HCT116 (cell line): ENCODE measurements around the gene LYSMD2. TPM values are rescaled to one million over a fixed set of nuclear protein-coding genes. Genes with fewer than 3 reads are reported as not detected.
"Not testable (repeated sequence)": the region's sequence is repeated elsewhere in the genome, so short reads cannot be mapped to it uniquely, and the experiment has no call there.

Experiments used
- ATAC-seq: fragments of 200-7000 bp; cut with Tn5 transposase; 2 replicates; pipeline ENCODE4 v1.9.1; 2020; ENCODE audit warnings: mild to moderate bottlenecking, moderate library complexity
- Bru-seq: library from RNA; stranded (reverse); fragments of 400-500 nt; gene quantifications from one replicate; lab custom pipeline; 2021; lab: Mats Ljungman, UMichigan
- BruChase-seq, 2 experiments: library from RNA; stranded (reverse); fragments of 400-500 nt; gene quantifications; one replicate each; lab custom pipeline; 2021; lab: Mats Ljungman, UMichigan
- BruUV-seq: library from RNA; stranded (reverse); fragments of 400-500 nt; replicated peaks from 2 replicates; lab custom pipeline; 2021; lab: Mats Ljungman, UMichigan
- CTCF ChIA-PET: fragments of 300-600 bp; sonication (Branson Sonifier 250); formaldehyde crosslinking; loops from one replicate; lab custom pipeline; 2021; ENCODE audit warnings: antibody characterized with exemption; lab: Charles Lee
- POLR2A ChIA-PET: fragments of 300-600, 350-600 bp; sonication (Branson Sonifier 250); formaldehyde crosslinking; loops from one replicate; lab custom pipeline; 2021; ENCODE audit warnings: antibody characterized with exemption; lab: Charles Lee
- RAD21 ChIA-PET, 2 experiments: fragments of 300-600 bp; sonication (Branson Sonifier 250); formaldehyde crosslinking; loops; one replicate each; lab custom pipeline; 2023; ENCODE audit warnings: low total read pairs in 2 of 2; ENCODE audit not compliant: uncharacterized antibody in 2 of 2, unreplicated experiment in 2 of 2, low non-redundant PET in 1 of 2; lab: Charles Lee
- DNase-seq: peaks from one replicate; pipeline ENCODE4 v3.0.0-alpha.2; 2010; ENCODE audit warnings: low read depth, low spot score
- H2AFZ ChIP-seq: fragments of 200-600 bp; shearing (Covaris generic), sonication (generic); 2 replicates; pipeline ENCODE4 v1.6.1; 2017; ENCODE audit warnings: low read depth, mixed run types, mixed read lengths, antibody characterized with exemption, low read length; ENCODE audit not compliant: poor library complexity, severe bottlenecking
- H3K27ac ChIP-seq: 2 replicates; pipeline ENCODE4 v1.5.1; 2012; ENCODE audit warnings: low read depth, low read length
- H3K27me3 ChIP-seq: fragments of 200-600 bp; sonication (generic); 2 replicates; pipeline ENCODE4 v1.6.1; 2016; ENCODE audit warnings: mixed run types, low read length, mixed read lengths; ENCODE audit not compliant: insufficient read depth
- H3K36me3 ChIP-seq, 2 experiments: fragments of 200-500 bp in 1 of 2; fragments of 200-600 bp in 1 of 2; sonication (Bioruptor generic) in 1 of 2; sonication (generic) in 1 of 2; 2 replicates each; pipeline versions ENCODE4 v1.5.1 to v1.6.1; 2014 to 2016; ENCODE audit warnings: low read length in 2 of 2, inconsistent platforms in 1 of 2, mixed read lengths in 1 of 2, mixed run types in 1 of 2; ENCODE audit not compliant: insufficient read depth in 2 of 2, control insufficient read depth in 1 of 2
- H3K4me1 ChIP-seq, 2 experiments: fragments of 200-600 bp in 1 of 2; sonication (generic) in 1 of 2; 2 replicates each; pipeline versions ENCODE4 v1.5.1 to v1.6.1; 2012 to 2017; ENCODE audit warnings: low read length in 2 of 2, inconsistent platforms in 1 of 2, mild to moderate bottlenecking in 1 of 2, mixed read lengths in 1 of 2, mixed run types in 1 of 2, moderate library complexity in 1 of 2; ENCODE audit not compliant: insufficient read depth in 2 of 2, control insufficient read depth in 1 of 2
- H3K4me2 ChIP-seq: fragments of 200-600 bp; sonication (generic); 2 replicates; pipeline ENCODE4 v1.6.1; 2017; ENCODE audit warnings: mixed run types, low read length, mixed read lengths
- H3K4me3 ChIP-seq, 2 experiments: fragments of 200-600 bp in 1 of 2; sonication (generic) in 1 of 2; replicated peaks in 1 of 2; 2 replicates each; pipeline ENCODE4 v1.5.1; 2011 to 2016; ENCODE audit warnings: low read length in 2 of 2, control low read depth in 1 of 2, low read depth in 1 of 2, mild to moderate bottlenecking in 1 of 2, mixed read lengths in 1 of 2, mixed run types in 1 of 2
- H3K79me2 ChIP-seq: fragments of 200-600 bp; sonication (generic); 2 replicates; pipeline ENCODE4 v1.6.1; 2017; ENCODE audit warnings: mild to moderate bottlenecking, mixed run types, low read length, moderate library complexity, mixed read lengths; ENCODE audit not compliant: insufficient read depth
- H3K9ac ChIP-seq: fragments of 200-600 bp; sonication (generic); 2 replicates; pipeline ENCODE4 v1.6.1; 2016; ENCODE audit warnings: low read length, mixed read lengths
- H3K9me2 ChIP-seq: fragments of 200-600 bp; sonication (generic), shearing (Covaris generic); 2 replicates; pipeline ENCODE4 v1.6.1; 2017; ENCODE audit warnings: mixed run types, mild to moderate bottlenecking, moderate library complexity; ENCODE audit not compliant: insufficient read depth
- H3K9me3 ChIP-seq, 2 experiments: fragments of 200-500 bp in 1 of 2; fragments of 200-600 bp in 1 of 2; sonication (Bioruptor generic) in 1 of 2; sonication (generic) in 1 of 2; 2 replicates each; pipeline ENCODE4 v1.6.1; 2014 to 2017; ENCODE audit warnings: low read length in 2 of 2, mixed read lengths in 2 of 2, inconsistent platforms in 1 of 2, low read depth in 1 of 2, mild to moderate bottlenecking in 1 of 2, mixed run types in 1 of 2, moderate library complexity in 1 of 2; ENCODE audit not compliant: control insufficient read depth in 1 of 2, insufficient read depth in 1 of 2
- H4K20me1 ChIP-seq: fragments of 200-600 bp; sonication (generic), shearing (Covaris generic); 2 replicates; pipeline ENCODE4 v1.6.1; 2017; ENCODE audit warnings: mixed run types, mild to moderate bottlenecking, moderate library complexity; ENCODE audit not compliant: insufficient read depth
- CBX3 ChIP-seq: IDR thresholded peaks from 2 replicates; pipeline ENCODE4 v1.6.1; 2012; ENCODE audit warnings: low read depth
- EGR1 ChIP-seq: IDR thresholded peaks from 2 replicates; pipeline ENCODE4 v1.6.1; 2012; ENCODE audit warnings: low read depth
- EZH2phosphoT487 ChIP-seq: fragments of 200-600 bp; IDR thresholded peaks from 2 replicates; pipeline ENCODE4 v1.6.1; 2018; ENCODE audit warnings: antibody characterized with exemption, borderline replicate concordance
- JUND ChIP-seq: IDR thresholded peaks from 2 replicates; pipeline ENCODE4 v1.6.1; 2012
- POLR2A ChIP-seq: IDR thresholded peaks from 2 replicates; pipeline ENCODE4 v1.7.0; 2011; ENCODE audit warnings: borderline replicate concordance; ENCODE audit not compliant: insufficient read depth, insufficient read length; ENCODE audit errors: extremely low read depth
- POLR2AphosphoS5 ChIP-seq: IDR thresholded peaks from 2 replicates; pipeline ENCODE4 v1.6.1; 2011; ENCODE audit warnings: mild to moderate bottlenecking, low read depth, low read length, moderate library complexity
- SIN3A ChIP-seq: IDR thresholded peaks from 2 replicates; pipeline ENCODE4 v1.6.1; 2012; ENCODE audit warnings: low read depth
- SRF ChIP-seq: IDR thresholded peaks from 2 replicates; pipeline ENCODE4 v1.6.1; 2012; ENCODE audit warnings: low read depth
- TCF7L2 ChIP-seq: IDR thresholded peaks from 2 replicates; pipeline ENCODE4 v1.7.0; 2011; ENCODE audit warnings: borderline replicate concordance, inconsistent platforms; ENCODE audit not compliant: insufficient read depth, insufficient read length; ENCODE audit errors: extremely low read depth
- YY1 ChIP-seq: IDR thresholded peaks from 2 replicates; pipeline ENCODE4 v1.6.1; 2011; ENCODE audit warnings: low read length, low read depth, moderate library complexity, mild to moderate bottlenecking; ENCODE audit not compliant: insufficient replicate concordance; ENCODE audit errors: extremely low read depth
- ZFX ChIP-seq: fragments of 450-650 bp; IDR thresholded peaks from 2 replicates; pipeline ENCODE4 v1.6.1; 2017
- intact Hi-C: fragments of 100-400 bp; cut with micrococcal nuclease; formaldehyde crosslinking; loops from 2 replicates; pipeline ENCODE4 v1.10.0; 2022
- long read RNA-seq: library from polyadenylated mRNA; unstranded; transcript quantifications from one replicate; pipeline ENCODE4 v2.0.0, GENCODE V29; 2021; ENCODE audit not compliant: unreplicated experiment
- polyA plus RNA-seq: library from polyadenylated mRNA; unstranded; fragments of >200 nt; gene quantifications from 2 replicates; pipeline ENCODE4 v1.2.1, GENCODE V29; 2012; ENCODE audit warnings: missing spikeins
- total RNA-seq: library from RNA; stranded (reverse); gene quantifications from one replicate; pipeline ENCODE4 v1.2.1, GENCODE V29; 2021; ENCODE audit not compliant: unreplicated experiment
- TF ChIP-seq, protein P1 (sequence below): IDR thresholded peaks from 2 replicates; pipeline ENCODE4 v1.6.1; 2012
- TF ChIP-seq, protein P2 (sequence below): IDR thresholded peaks from 2 replicates; pipeline ENCODE4 v1.6.1; 2012
- TF ChIP-seq, protein P3 (sequence below): IDR thresholded peaks from 2 replicates; pipeline ENCODE4 v1.6.1; 2011; ENCODE audit warnings: mild to moderate bottlenecking, low read length, moderate library complexity; ENCODE audit not compliant: insufficient replicate concordance; ENCODE audit errors: extremely low read depth

Gene LYSMD2, protein sequence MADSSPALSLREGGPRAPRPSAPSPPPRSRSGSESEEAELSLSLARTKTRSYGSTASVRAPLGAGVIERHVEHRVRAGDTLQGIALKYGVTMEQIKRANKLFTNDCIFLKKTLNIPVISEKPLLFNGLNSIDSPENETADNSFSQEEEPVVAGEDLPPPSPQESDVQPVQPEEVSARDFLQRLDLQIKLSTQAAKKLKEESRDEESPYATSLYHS
- total RNA-seq (10.8 TPM), Bru-seq, nascent RNA (percentile 52 among the genes with signal in this experiment), BruChase-seq, experiment 1, labeled RNA remaining after a 6-hour chase (percentile 43 among the genes with signal in this experiment), BruChase-seq, experiment 2, labeled RNA remaining after a 2-hour chase (percentile 40 among the genes with signal in this experiment)
- polyA plus RNA-seq: 3.7 and 4.3 TPM in 2 replicates
- long read RNA-seq, transcript LYSMD2-201 (3 exons, 1,759 nt): major isoform, 17 of 28 reads
- long read RNA-seq, partial matches to known transcripts: 2 of 28 reads
- long read RNA-seq, other reads (novel, unspliced or antisense): 8 of 28 reads

DNA sequence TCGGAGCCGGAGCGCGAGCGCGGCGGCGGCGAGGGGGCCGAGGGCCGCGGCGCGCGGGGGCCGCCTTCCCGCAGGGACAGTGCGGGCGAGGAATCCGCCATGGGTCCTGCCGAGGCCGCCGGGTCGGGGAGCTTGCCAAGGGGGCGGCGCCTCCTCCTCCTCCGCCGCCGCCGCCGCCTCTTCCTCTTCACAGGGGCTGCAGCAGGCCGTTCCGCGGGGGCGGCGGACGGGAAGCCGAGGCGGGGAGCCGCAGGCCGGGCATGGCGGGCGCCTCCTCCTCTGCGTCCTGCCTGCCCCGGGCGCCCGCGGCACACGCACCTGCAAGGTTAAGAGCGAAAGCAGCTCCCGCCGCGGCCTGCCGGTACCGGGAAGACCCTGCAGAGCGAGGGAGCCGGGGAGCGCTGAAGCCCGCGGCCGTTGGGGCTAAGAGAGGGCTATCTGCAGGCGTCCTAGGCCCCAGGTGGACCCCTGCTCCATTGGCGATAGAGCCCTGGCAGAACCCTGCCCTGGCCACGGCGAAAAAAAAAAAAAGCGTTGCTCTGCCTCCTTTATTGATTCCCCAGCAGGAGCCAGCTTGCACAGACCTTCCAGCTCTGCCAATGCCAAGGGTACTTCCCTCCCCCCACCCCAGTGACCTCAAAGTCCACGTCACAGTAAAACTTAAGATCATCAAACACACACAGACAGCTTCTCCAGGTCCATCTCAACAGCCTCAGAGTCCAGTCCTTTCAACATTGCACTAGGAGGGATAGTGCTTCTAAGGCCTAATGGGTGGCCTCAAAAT, at the start of gene LYSMD2:
Gene LYSMD2 (minus strand): TSS at position 134 of the 784 bp plus-strand sequence. CDS start 33 bp downstream, at position 101.
- ATAC-seq (peak; percentile 76), DNase-seq (no peak)
- H3K4me2 ChIP-seq: peak within 1 kb of the TSS; percentile 73
- intact Hi-C loops: no loop called here
- ChIA-PET CTCF (interaction anchor here (1.9 to 3.1 kb wide), 3 partner anchors 38 to 88 kb away, joined by 5 to 8 read pairs (median 6); no protein-coding TSS in a partner anchor), RAD21 (no interaction called here), POLR2A (interaction anchor here (0.6 kb wide), 1 partner anchor 1676 kb away, joined by 3 read pairs; no protein-coding TSS in a partner anchor)
- H3K27ac ChIP-seq: peak within 1 kb of the TSS; percentile 83
- H3K9me2 ChIP-seq: no peaks in the 10 kb centered on the region
- H3K4me3 ChIP-seq: peak within 1 kb of the TSS; percentile 51 to 56
- H3K36me3 ChIP-seq: no peaks in the 10 kb centered on the region
- no peaks in the 10 kb centered on the region; the same call in 1 of the 2 replicates for H3K79me2 ChIP-seq
- BruUV-seq: no TSS peak
- H4K20me1 ChIP-seq: no peaks in the 10 kb centered on the region
- no peaks in the 10 kb centered on the region for H3K27me3 ChIP-seq
- peaks cover 12 to 19% of the 10 kb centered on the region in 2 experiments for H3K4me1 ChIP-seq
- H3K9me3 ChIP-seq: no peaks in the 10 kb centered on the region
- H2AFZ ChIP-seq: peak within 1 kb of the TSS; percentile 58
- peak within 1 kb of the TSS; percentile 66 for H3K9ac ChIP-seq
- TF ChIP-seq EGR1: peak; percentile 85
- TF ChIP-seq POLR2A: peak; percentile 10
- peak; percentile 28 for TF ChIP-seq YY1
- no peak for TF ChIP-seq SIN3A
- TF ChIP-seq, protein P1, sequence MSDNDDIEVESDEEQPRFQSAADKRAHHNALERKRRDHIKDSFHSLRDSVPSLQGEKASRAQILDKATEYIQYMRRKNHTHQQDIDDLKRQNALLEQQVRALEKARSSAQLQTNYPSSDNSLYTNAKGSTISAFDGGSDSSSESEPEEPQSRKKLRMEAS: no peak; the same call in 1 of the 2 replicates
- TF ChIP-seq SRF: no peak
- no peak for TF ChIP-seq JUND
- peak; percentile 88 for TF ChIP-seq ZFX
- no peak for TF ChIP-seq TCF7L2
- TF ChIP-seq, protein P2, sequence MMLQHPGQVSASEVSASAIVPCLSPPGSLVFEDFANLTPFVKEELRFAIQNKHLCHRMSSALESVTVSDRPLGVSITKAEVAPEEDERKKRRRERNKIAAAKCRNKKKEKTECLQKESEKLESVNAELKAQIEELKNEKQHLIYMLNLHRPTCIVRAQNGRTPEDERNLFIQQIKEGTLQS: no peak
- TF ChIP-seq, protein P3, sequence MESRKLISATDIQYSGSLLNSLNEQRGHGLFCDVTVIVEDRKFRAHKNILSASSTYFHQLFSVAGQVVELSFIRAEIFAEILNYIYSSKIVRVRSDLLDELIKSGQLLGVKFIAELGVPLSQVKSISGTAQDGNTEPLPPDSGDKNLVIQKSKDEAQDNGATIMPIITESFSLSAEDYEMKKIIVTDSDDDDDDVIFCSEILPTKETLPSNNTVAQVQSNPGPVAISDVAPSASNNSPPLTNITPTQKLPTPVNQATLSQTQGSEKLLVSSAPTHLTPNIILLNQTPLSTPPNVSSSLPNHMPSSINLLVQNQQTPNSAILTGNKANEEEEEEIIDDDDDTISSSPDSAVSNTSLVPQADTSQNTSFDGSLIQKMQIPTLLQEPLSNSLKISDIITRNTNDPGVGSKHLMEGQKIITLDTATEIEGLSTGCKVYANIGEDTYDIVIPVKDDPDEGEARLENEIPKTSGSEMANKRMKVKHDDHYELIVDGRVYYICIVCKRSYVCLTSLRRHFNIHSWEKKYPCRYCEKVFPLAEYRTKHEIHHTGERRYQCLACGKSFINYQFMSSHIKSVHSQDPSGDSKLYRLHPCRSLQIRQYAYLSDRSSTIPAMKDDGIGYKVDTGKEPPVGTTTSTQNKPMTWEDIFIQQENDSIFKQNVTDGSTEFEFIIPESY: no peak
- no peak for TF ChIP-seq CBX3
- TF ChIP-seq POLR2AphosphoS5: peak; percentile 51
- TF ChIP-seq EZH2phosphoT487: no peak

DNA sequence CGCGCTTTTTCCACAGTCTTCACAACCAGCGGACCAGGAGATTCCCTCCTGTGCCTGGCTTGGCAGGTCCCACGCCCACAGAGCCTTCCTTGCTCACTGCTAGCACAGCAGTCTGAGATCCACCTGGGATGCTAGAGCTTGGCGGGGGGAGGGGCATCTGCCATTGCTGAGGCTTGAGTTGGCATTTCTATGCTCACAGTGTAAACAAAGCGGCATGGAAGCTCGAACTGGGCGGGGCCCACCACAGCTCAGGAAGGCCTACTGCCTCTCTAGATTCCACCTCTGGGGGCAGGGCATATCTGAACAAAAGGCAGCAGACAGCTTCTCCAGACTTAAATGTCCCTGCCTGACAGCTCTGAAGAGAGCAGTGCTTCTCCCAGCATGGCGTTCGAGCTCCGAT, 49.7 kb upstream of the LYSMD2 start:
- intact Hi-C loops, H3K4me3 ChIP-seq, H3K36me3 ChIP-seq, H3K27ac ChIP-seq, H3K9me3 ChIP-seq, H3K9me2 ChIP-seq, H2AFZ ChIP-seq, H3K79me2 ChIP-seq, H3K27me3 ChIP-seq, H4K20me1 ChIP-seq, BruUV-seq, H3K9ac ChIP-seq, POLR2A ChIA-PET: not testable (repeated sequence)
- Histone ChIP-seq H3K4me1 (peaks cover 0 to 12% of the 10 kb centered on the region in 2 experiments; a peak in 3 of 4 replicates), H3K4me2 (peak overlapping the region; percentile 44)
- ATAC-seq (peak; percentile 74), DNase-seq (peak; percentile 10)
- ChIA-PET CTCF (interaction anchor here (1.3 kb wide), 1 partner anchor 10 kb away, joined by 9 read pairs; no protein-coding TSS in a partner anchor), RAD21 (interaction anchor here in 1 of 2 experiments (1.3 kb wide), 1 partner anchor 64 kb away, joined by 3 read pairs; no protein-coding TSS in a partner anchor)
